ENCODE measurements around the gene COMMD7. TPM values are rescaled to one million over a fixed set of nuclear protein-coding genes. Genes with fewer than 3 reads are reported as not detected.

COMMD7 gene
- total and polyA plus RNA-seq, 9 of the 15 experiments (the other 6 are each of a cell fraction or from before 2014, with no cell fraction given), result 11.9 to 69.1 (median 34.7) TPM

- TF ChIP-seq, protein P1, sequence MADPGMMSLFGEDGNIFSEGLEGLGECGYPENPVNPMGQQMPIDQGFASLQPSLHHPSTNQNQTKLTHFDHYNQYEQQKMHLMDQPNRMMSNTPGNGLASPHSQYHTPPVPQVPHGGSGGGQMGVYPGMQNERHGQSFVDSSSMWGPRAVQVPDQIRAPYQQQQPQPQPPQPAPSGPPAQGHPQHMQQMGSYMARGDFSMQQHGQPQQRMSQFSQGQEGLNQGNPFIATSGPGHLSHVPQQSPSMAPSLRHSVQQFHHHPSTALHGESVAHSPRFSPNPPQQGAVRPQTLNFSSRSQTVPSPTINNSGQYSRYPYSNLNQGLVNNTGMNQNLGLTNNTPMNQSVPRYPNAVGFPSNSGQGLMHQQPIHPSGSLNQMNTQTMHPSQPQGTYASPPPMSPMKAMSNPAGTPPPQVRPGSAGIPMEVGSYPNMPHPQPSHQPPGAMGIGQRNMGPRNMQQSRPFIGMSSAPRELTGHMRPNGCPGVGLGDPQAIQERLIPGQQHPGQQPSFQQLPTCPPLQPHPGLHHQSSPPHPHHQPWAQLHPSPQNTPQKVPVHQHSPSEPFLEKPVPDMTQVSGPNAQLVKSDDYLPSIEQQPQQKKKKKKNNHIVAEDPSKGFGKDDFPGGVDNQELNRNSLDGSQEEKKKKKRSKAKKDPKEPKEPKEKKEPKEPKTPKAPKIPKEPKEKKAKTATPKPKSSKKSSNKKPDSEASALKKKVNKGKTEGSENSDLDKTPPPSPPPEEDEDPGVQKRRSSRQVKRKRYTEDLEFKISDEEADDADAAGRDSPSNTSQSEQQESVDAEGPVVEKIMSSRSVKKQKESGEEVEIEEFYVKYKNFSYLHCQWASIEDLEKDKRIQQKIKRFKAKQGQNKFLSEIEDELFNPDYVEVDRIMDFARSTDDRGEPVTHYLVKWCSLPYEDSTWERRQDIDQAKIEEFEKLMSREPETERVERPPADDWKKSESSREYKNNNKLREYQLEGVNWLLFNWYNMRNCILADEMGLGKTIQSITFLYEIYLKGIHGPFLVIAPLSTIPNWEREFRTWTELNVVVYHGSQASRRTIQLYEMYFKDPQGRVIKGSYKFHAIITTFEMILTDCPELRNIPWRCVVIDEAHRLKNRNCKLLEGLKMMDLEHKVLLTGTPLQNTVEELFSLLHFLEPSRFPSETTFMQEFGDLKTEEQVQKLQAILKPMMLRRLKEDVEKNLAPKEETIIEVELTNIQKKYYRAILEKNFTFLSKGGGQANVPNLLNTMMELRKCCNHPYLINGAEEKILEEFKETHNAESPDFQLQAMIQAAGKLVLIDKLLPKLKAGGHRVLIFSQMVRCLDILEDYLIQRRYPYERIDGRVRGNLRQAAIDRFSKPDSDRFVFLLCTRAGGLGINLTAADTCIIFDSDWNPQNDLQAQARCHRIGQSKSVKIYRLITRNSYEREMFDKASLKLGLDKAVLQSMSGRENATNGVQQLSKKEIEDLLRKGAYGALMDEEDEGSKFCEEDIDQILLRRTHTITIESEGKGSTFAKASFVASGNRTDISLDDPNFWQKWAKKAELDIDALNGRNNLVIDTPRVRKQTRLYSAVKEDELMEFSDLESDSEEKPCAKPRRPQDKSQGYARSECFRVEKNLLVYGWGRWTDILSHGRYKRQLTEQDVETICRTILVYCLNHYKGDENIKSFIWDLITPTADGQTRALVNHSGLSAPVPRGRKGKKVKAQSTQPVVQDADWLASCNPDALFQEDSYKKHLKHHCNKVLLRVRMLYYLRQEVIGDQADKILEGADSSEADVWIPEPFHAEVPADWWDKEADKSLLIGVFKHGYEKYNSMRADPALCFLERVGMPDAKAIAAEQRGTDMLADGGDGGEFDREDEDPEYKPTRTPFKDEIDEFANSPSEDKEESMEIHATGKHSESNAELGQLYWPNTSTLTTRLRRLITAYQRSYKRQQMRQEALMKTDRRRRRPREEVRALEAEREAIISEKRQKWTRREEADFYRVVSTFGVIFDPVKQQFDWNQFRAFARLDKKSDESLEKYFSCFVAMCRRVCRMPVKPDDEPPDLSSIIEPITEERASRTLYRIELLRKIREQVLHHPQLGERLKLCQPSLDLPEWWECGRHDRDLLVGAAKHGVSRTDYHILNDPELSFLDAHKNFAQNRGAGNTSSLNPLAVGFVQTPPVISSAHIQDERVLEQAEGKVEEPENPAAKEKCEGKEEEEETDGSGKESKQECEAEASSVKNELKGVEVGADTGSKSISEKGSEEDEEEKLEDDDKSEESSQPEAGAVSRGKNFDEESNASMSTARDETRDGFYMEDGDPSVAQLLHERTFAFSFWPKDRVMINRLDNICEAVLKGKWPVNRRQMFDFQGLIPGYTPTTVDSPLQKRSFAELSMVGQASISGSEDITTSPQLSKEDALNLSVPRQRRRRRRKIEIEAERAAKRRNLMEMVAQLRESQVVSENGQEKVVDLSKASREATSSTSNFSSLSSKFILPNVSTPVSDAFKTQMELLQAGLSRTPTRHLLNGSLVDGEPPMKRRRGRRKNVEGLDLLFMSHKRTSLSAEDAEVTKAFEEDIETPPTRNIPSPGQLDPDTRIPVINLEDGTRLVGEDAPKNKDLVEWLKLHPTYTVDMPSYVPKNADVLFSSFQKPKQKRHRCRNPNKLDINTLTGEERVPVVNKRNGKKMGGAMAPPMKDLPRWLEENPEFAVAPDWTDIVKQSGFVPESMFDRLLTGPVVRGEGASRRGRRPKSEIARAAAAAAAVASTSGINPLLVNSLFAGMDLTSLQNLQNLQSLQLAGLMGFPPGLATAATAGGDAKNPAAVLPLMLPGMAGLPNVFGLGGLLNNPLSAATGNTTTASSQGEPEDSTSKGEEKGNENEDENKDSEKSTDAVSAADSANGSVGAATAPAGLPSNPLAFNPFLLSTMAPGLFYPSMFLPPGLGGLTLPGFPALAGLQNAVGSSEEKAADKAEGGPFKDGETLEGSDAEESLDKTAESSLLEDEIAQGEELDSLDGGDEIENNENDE (IDR thresholded peaks at IDR 0.05; ENCODE audit: low read depth, low read length), result no peak
- TF ChIP-seq ELF1 (tag; IDR thresholded peaks at IDR 0.05), result no peak
- no peak for TF ChIP-seq SNAPC5 (CRISPR knock-in tag; IDR thresholded peaks at IDR 0.05)
- TF ChIP-seq, protein P2, sequence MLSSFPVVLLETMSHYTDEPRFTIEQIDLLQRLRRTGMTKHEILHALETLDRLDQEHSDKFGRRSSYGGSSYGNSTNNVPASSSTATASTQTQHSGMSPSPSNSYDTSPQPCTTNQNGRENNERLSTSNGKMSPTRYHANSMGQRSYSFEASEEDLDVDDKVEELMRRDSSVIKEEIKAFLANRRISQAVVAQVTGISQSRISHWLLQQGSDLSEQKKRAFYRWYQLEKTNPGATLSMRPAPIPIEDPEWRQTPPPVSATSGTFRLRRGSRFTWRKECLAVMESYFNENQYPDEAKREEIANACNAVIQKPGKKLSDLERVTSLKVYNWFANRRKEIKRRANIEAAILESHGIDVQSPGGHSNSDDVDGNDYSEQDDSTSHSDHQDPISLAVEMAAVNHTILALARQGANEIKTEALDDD (IDR thresholded peaks at IDR 0.05), result peak; percentile 69; the same call in 1 of the 2 replicates
- TF ChIP-seq, protein P3, sequence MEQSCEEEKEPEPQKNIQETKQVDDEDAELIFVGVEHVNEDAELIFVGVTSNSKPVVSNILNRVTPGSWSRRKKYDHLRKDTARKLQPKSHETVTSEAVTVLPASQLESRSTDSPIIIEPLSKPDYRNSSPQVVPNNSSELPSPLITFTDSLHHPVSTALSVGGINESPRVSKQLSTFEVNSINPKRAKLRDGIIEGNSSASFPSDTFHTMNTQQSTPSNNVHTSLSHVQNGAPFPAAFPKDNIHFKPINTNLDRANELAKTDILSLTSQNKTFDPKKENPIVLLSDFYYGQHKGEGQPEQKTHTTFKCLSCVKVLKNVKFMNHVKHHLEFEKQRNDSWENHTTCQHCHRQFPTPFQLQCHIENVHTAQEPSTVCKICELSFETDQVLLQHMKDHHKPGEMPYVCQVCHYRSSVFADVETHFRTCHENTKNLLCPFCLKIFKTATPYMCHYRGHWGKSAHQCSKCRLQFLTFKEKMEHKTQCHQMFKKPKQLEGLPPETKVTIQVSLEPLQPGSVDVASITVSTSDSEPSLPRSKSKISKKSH (CRISPR knock-in tag; IDR thresholded peaks at IDR 0.05), result no peak
- no peak for TF ChIP-seq NR2C2 (CRISPR knock-in tag; IDR thresholded peaks at IDR 0.05)
- TF ChIP-seq NR2C2 (tag; IDR thresholded peaks at IDR 0.05), result peak; percentile 48; the same call in 1 of the 2 replicates
- TF ChIP-seq NRF1 (conservative IDR thresholded peaks at IDR 0.05 in 1 of 2, IDR thresholded peaks at IDR 0.05 in 1 of 2), result no peak
Measured at GRCh38 chr20:32685541-32686529, 57.4 kb downstream of the COMMD7 start (continued).
